ENCODE measurements around the gene PUS1.

- no peak for TF ChIP-seq POLR2A (IDR thresholded peaks at IDR 0.05; ENCODE audit: low read depth)
- TF ChIP-seq CTCF (IDR thresholded peaks at IDR 0.05) = no peak
- no peak for TF ChIP-seq POLR2AphosphoS5 (IDR thresholded peaks at IDR 0.05)
Observed at GRCh38 chr12:131941987-131942341, 12.9 kb downstream of the PUS1 start.

Measured in esophagus muscularis mucosa (tissue), 3 donors.